Hematopoietic multipotent progenitor cell (in vitro differentiated cells): Measurements from ENCODE around the gene FPR3. TPM values are rescaled to one million over a fixed set of nuclear protein-coding genes. Genes with fewer than 3 reads are reported as not detected.
"Not testable (repeated sequence)": the region's sequence is repeated elsewhere in the genome, so short reads cannot be mapped to it uniquely, and the experiment has no call there.

Source experiments
- DNase-seq, 3 donors: peaks; one replicate each; pipeline ENCODE4 v3.0.0-alpha.2; 2011 to 2015; ENCODE audit warnings: low read depth in 2 of 3, low spot score in 2 of 3
- total RNA-seq: library from RNA; depleted of rRNA; stranded (reverse); fragments of >200 nt; gene quantifications from one replicate; pipeline ENCODE4 v1.2.3, GENCODE V29; 2012

FPR3 gene
- total RNA-seq, 1 donor, result 0.27 TPM

- not testable (repeated sequence) for DNase-seq
Observed at GRCh38 chr19:51805396-51805795, 10.4 kb downstream of the FPR3 start.

- not testable (repeated sequence) for DNase-seq
Observed at GRCh38 chr19:51806571-51806970, 11.6 kb downstream of the FPR3 start.

- no peak for DNase-seq
Observed at GRCh38 chr19:51807111-51807701, 12.2 kb downstream of the FPR3 start.

DNA sequence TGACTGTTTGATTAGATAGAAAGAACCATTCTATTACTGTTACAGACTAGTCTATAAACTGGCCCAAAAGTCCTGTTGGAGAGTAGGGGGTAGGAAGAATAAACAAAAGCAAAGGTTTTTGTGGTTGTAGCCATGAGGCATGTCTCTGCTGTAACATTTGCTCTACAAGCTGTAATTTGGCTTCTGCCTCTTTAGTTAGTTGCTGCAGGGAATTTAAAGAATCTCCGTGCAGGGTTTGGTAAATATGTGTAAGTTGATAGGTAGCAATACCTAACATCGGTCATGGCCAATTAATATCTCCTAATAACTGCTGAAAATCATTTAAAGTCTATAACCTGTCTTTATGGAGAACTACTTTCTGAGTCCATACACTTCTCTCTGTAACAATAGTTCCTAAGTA lies 13.0 kb downstream of the FPR3 start:
- DNase-seq, result no peak

DNA sequence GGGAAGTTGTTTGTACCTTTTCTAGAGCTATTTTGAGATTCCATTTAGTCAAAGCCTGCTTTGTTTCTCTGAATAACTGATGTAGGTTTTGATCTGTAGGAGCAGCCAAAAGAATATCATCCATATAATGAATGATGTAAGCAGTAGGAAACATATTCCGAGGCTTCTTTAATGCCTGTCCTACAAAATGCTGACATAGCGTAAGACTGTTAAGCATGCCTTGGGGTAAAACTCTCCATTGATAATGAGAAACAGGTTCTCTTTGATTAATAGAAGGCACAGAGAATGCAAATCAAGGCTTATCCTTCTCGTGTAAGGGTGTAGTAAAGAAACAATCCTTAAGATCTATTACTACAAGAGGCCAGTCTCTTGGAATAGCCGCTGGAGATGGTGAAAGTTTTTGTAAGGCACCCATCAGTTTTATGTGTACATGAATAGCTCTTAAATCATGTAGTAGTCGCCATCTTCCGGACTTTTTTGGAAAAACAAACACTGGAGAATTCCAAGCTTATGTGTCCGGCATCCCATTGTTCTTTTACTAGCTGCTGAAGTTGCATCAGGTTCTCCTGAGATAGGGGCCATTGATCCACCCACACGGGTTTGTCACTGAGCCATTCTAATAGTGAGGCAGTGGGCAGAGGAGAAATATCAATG lies 13.5 kb downstream of the FPR3 start:
- DNase-seq, result no peak

DNA sequence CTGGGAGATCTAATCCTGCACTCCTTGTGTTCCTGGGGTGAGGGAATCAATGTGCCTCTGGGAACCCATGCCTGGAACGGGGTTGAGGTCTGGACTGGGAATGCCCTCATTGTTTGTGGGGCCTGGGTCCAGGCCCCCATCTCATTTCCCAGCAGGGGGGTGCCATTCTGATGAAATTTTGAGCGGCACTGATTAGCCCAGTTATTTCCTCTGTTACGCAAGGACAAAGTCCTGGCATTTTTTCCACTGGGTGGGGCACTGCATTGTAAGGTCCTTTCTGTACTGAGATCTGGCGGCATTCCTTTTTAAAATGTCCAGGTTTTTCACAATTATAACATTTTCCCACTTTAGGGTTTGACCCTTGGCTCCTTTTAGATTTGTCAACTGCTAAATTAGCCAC lies 14.8 kb downstream of the FPR3 start:
- DNase-seq, result no peak

DNA sequence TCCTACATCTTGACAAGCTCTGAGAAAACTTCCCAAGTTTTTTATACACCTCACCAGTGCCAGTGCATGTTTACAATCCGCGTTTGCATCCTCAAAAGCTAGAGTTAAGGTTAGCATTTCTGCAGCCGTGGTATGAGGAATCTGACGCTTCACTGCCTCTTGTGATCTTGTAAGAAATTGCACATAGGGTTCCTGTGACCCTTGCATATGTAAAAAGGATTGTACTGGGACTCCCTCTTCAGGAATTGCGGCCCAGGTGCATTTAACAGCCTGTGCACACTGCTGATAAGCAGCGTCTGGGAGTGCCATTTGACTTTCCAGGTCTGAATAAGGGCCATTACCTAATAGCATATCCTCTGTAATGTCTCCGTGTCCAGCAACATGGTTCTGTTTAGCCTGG lies 15.3 kb downstream of the FPR3 start:
- no peak for DNase-seq

GRCh38 chr19:51811344-51811743 lies 16.4 kb downstream of the FPR3 start:
- no peak for DNase-seq

GRCh38 chr19:51815043-51815442 lies 20.1 kb downstream of the FPR3 start:
- DNase-seq, result no peak

DNA sequence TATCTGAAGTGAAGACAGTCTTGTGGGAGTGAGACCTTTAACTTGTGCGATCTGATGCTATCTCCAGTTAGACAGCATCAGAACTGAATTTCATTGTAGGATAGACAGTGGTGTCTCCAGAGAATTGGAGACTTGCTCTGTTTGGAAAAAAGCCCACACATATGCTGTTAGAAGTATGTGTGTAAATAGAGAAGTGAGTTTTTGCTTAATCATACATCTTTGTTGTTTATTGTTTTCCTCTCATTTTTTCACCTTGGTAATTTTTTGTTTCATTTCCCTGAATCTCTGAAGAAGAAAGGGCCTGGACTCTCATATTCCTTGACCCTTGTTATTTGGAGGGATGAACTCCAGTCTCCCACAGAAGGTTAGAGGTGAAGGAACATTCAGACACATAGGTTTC lies 21.8 kb downstream of the FPR3 start:
- no peak for DNase-seq

- no peak for DNase-seq
Observed at GRCh38 chr19:51820011-51820410, 25.1 kb downstream of the FPR3 start.

DNA sequence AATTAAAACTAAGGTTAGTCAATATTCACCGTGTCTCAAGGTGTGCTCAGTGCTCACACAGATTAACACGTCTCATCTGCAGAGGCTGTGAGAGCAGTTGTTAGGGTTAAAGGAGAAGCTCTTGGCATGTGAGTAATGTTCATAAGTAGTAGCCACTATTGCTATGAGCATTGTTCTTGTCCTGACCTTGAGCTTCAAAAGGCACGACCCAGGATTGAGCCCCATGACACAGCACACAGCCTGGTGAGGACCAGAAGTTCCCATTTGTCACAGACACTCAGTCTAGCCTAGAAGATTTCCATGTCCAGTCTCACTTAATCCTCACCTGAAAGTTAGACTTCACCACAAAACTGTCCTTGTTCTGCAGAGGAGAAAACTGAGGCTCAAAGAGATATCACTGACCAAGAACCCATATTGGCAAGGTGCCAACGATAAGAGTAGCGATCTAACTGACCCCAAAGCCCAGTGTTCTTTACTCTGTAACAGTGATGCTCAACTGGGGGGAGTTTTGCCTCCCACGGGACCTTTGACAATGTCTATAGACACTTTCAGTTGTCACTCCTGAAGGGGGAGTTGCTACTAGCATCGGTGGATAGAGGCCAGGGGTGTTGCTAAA lies 26.0 kb downstream of the FPR3 start:
- no peak for DNase-seq

DNA sequence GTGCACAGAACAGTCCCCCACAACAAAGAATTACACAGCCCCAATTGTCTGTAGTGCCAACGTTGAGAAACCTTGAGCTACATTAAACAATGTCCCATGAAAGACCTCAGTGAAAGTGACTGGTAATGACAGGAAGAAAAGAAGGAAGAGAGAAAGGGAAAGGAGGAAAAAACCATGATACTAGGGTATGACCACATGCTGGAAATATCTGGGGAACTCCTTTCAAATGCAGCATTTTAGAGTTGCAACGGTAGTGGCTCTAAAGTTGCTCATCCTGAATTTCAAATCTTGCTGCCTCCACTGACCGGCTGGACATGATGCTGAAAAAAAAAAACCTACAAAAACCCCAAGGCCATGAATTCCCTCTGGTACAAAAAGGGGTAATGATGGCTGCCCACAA lies 26.5 kb downstream of the FPR3 start:
- no peak for DNase-seq

DNA sequence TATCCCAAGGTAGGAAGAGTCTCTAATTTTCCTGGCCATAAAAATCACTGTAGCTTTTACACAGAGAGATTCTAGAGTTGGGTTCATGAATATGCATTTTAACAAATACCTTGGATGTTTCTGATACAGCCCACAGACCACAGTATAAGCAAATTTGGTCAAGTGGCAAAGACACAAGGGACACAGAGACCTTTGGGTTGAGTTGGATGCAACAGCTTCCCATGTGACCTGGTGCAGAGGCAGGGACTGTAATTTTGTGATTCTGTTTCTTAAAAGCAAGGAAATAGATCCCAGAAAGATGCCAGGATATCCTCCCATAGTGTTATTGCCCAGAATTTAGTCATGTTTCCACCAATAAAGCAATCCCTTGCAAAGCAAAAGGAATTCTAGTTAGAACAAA lies 27.0 kb downstream of the FPR3 start:
- no peak for DNase-seq

GRCh38 chr19:51822325-51822724 lies 27.4 kb downstream of the FPR3 start:
- DNase-seq, result peak in 1 of 3 donors; percentile 12

DNA sequence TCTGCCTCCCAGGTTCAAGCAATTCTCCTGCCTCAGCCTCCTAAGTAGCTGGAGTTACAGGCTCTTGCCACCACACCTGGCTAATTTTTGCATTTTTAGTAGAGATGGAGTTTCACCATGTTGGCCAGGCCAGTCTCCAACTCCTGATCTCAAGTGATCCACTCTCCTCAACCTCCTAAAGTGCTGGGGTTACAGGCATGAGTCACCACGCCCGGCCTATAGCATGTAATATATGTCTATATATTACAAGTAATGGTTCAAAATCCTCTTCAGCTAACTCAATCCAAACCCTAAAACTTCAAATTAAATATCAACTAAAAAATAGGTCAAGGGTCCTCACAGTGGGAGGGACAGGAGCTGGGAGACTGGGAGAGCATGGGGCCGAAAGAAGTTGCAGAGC lies 28.0 kb downstream of the FPR3 start:
- DNase-seq, result no peak

DNA sequence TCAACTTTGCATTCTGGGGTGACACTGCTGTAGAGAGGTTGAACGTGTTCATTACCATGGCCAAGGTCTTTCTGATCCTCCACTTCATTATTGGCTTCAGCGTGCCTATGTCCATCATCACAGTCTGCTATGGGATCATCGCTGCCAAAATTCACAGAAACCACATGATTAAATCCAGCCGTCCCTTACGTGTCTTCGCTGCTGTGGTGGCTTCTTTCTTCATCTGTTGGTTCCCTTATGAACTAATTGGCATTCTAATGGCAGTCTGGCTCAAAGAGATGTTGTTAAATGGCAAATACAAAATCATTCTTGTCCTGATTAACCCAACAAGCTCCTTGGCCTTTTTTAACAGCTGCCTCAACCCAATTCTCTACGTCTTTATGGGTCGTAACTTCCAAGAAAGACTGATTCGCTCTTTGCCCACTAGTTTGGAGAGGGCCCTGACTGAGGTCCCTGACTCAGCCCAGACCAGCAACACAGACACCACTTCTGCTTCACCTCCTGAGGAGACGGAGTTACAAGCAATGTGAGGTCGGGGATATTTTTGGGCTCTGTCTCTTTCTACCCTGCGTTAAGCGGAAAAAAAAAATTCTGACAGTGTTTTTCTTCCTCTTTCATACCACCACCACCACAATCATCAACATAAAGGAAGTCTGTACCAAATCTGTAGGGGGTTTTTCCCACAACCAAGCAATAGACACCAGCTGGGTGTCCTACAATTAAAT lies 29.5 kb downstream of the FPR3 start:
- DNase-seq, result peak in 2 of 3 donors; percentile 24 to 58

DNA sequence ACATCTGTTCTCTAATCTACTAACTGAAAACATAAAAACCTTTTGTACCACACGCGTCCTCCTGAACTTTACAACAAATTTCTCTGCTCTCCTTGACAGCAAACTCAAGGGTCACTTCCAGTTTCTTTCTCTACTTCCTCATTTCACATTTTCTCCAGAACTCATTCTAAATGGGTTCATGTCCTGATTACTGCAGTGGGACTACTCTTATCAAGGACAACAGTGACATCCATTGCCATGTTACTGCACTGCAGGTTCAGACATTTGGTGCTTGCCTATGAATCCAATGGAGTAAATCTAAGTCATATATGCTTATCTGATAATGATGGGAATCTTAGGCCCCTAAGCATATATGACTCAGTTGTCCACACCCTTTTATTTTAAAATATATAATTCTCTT lies 35.3 kb downstream of the FPR3 start:
- peak in 2 of 3 donors; percentile 14 to 26 for DNase-seq

GRCh38 chr19:51837145-51837544 lies 42.2 kb downstream of the FPR3 start:
- no peak for DNase-seq

DNA sequence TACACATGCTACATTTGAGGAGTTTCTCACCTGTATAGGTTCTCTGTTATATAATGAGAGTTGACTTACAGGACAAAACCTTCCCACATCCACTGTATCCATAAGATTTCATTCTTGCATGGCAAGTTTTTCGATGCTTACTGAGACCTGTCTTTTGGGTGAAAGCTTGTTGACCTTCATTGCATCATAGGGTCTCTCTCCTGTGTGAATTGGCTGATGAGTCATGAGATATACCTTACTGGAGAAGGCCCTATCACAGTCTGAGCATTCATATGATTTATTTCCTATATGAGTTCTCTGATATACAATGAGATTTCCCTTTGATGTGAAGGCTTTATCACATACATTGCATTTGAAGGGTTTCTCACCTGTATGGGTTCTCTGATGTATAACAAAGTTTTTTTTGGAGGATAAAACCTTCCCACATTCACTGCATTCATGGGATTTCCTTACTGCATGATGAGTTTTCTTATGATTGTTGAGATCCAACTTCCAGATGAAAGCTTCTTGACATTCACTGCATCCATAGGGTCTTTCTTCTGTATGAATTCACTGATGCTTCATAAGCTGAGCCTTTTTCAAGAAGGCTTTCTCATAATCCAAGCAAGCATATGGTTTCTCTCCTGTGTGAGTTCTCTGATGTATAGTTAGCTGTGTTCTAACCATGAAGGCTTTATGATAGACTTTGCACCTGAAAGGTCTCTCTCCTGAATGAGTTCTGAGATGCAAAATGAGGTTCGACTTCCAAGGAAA lies 67.1 kb downstream of the FPR3 start:
- DNase-seq, result no peak

DNA sequence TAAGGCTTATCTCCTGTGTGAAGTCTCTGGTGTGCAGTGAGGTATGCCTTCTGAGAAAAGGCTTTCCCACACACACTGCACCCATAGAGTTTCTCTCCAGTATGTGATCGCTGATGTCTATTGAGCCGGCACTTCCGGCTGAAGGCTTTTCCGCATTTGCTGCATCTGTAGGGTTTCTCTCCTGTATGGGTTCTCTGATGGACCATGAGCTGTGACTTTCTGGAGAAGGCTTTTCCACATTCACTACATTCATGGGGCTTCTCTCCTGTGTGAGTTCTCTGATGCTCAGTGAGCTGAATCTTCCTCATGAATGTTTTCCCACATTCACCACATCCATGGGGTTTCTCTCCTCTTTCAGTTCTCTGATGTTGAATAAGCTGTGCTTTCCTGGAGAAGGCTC lies 78.1 kb downstream of the FPR3 start:
- DNase-seq, result no peak
